ENCODE data around the gene CEACAM19.

DNA sequence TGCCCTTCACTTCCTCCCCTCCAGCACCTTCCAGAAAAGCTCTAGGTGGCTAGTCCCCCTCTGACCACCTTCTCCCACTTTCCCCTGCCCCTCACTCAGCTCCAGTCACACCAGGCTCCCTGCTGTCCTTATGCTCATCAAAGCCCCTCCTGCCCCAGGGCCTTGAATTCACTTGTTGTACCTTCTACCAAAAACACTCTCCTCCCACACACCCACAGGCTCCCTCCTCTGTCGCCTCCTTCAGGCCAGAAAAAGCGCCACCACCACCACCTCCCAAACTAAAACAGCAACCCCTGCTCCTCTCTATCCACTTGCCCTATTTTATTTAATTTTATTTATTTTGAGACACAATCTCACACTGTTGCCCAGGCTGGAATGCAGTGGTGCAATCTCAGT lies 22.9 kb downstream of the CEACAM19 start:
- no peak for TF ChIP-seq POLR2AphosphoS5 (IDR thresholded peaks at IDR 0.05)
- TF ChIP-seq, protein P1, sequence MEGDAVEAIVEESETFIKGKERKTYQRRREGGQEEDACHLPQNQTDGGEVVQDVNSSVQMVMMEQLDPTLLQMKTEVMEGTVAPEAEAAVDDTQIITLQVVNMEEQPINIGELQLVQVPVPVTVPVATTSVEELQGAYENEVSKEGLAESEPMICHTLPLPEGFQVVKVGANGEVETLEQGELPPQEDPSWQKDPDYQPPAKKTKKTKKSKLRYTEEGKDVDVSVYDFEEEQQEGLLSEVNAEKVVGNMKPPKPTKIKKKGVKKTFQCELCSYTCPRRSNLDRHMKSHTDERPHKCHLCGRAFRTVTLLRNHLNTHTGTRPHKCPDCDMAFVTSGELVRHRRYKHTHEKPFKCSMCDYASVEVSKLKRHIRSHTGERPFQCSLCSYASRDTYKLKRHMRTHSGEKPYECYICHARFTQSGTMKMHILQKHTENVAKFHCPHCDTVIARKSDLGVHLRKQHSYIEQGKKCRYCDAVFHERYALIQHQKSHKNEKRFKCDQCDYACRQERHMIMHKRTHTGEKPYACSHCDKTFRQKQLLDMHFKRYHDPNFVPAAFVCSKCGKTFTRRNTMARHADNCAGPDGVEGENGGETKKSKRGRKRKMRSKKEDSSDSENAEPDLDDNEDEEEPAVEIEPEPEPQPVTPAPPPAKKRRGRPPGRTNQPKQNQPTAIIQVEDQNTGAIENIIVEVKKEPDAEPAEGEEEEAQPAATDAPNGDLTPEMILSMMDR (IDR thresholded peaks at IDR 0.05 in 8 of 11, conservative IDR thresholded peaks at IDR 0.05 in 3 of 11): peak in 2 of 11 experiments; percentile 15 to 24
- TF ChIP-seq POLR2A (IDR thresholded peaks at IDR 0.05): no peak

All from spleen (tissue), 7 donors.